HEK293 (cell line): ENCODE results near the gene ZFYVE28.
A peak's percentile ranks its signal among the peaks of the same experiment; 100 is the strongest.

Source experiments
- CTCF ChIA-PET: fragments of 350-600 bp; formaldehyde crosslinking; extraction: SDS; loops from one replicate; lab custom pipeline; 2021; ENCODE audit warnings: antibody characterized with exemption; lab: Yijun Ruan, JAX
- POLR2A ChIA-PET: fragments of 300-600 bp; formaldehyde crosslinking; extraction: SDS; loops from one replicate; lab custom pipeline; 2020; ENCODE audit warnings: antibody characterized with exemption, inconsistent platforms; lab: Yijun Ruan, JAX
- H3K27ac ChIP-seq: fragments of 200-500 bp; sonication (Bioruptor generic); 2 replicates; pipeline ENCODE4 v1.5.1; 2014; ENCODE audit warnings: low read depth, low read length, control low read depth, inconsistent platforms; ENCODE audit errors: extremely low read depth
- H3K36me3 ChIP-seq, 2 experiments: fragments of 200-500 bp in 1 of 2; sonication (Bioruptor generic) in 1 of 2; 1 replicate in 1 of 2; 2 replicates in 1 of 2; pipeline ENCODE4 v1.5.1; 2014 to 2017; ENCODE audit warnings: inconsistent platforms in 2 of 2, low read length in 2 of 2; ENCODE audit not compliant: control insufficient read depth in 2 of 2, insufficient read depth in 1 of 2
- H3K4me1 ChIP-seq: fragments of 200-500 bp; sonication (Bioruptor generic); 2 replicates; pipeline ENCODE4 v1.5.1; 2014; ENCODE audit warnings: mild to moderate bottlenecking, low read length, inconsistent platforms; ENCODE audit not compliant: control insufficient read depth, insufficient read depth
- H3K4me3 ChIP-seq: 2 replicates; pipeline ENCODE4 v1.5.1; 2011; ENCODE audit warnings: low read depth, mild to moderate bottlenecking, control low read depth, low read length, moderate library complexity
- H3K9me3 ChIP-seq: fragments of 200-500 bp; sonication (Bioruptor generic); 2 replicates; pipeline ENCODE4 v1.5.1; 2014; ENCODE audit warnings: low read depth, low read length, inconsistent platforms; ENCODE audit not compliant: control insufficient read depth, insufficient read depth
- GLI4 ChIP-seq: fragments of 450-650 bp; formaldehyde crosslinking; IDR thresholded peaks from 2 replicates; pipeline ENCODE4 v1.5.1; 2016; ENCODE audit warnings: missing biosample characterization, missing genetic modification characterization
- GLIS1 ChIP-seq: fragments of 450-650 bp; formaldehyde crosslinking; IDR thresholded peaks from 2 replicates; pipeline ENCODE4 v1.5.1; 2016; ENCODE audit warnings: missing biosample characterization, missing genetic modification characterization
- KLF16 ChIP-seq: fragments of 450-650 bp; formaldehyde crosslinking; IDR thresholded peaks from 2 replicates; pipeline ENCODE4 v1.5.1; 2017; ENCODE audit warnings: missing biosample characterization, missing genetic modification characterization
- OSR2 ChIP-seq: fragments of 450-650 bp; formaldehyde crosslinking; IDR thresholded peaks from 2 replicates; pipeline ENCODE4 v1.5.1; 2016; ENCODE audit warnings: missing biosample characterization, missing genetic modification characterization
- RBAK ChIP-seq: fragments of 450-650 bp; formaldehyde crosslinking; IDR thresholded peaks from 2 replicates; pipeline ENCODE4 v1.5.1; 2016; ENCODE audit warnings: missing biosample characterization, missing genetic modification characterization
- ZFHX2 ChIP-seq: fragments of 450-650 bp; formaldehyde crosslinking; conservative IDR thresholded peaks from 2 replicates; pipeline ENCODE4 v1.5.1; 2016; ENCODE audit warnings: missing biosample characterization, missing genetic modification characterization
- ZIC2 ChIP-seq: fragments of 450-650 bp; formaldehyde crosslinking; IDR thresholded peaks from 2 replicates; pipeline ENCODE4 v1.5.1; 2016; ENCODE audit warnings: missing biosample characterization, missing genetic modification characterization
- ZNF10 ChIP-seq: fragments of 450-650 bp; formaldehyde crosslinking; IDR thresholded peaks from 2 replicates; pipeline ENCODE4 v1.5.1; 2017; ENCODE audit warnings: missing biosample characterization, missing genetic modification characterization
- ZNF114 ChIP-seq: fragments of 450-650 bp; formaldehyde crosslinking; IDR thresholded peaks from 2 replicates; pipeline ENCODE4 v1.5.0; 2017; ENCODE audit warnings: missing biosample characterization, missing genetic modification characterization
- ZNF157 ChIP-seq: fragments of 450-650 bp; formaldehyde crosslinking; IDR thresholded peaks from 2 replicates; pipeline ENCODE4 v1.5.1; 2016; ENCODE audit warnings: missing biosample characterization, missing genetic modification characterization
- ZNF174 ChIP-seq: fragments of 450-650 bp; formaldehyde crosslinking; IDR thresholded peaks from 2 replicates; pipeline ENCODE4 v1.5.0; 2017; ENCODE audit warnings: missing biosample characterization, mild to moderate bottlenecking, missing genetic modification characterization
- ZNF223 ChIP-seq: fragments of 450-650 bp; formaldehyde crosslinking; IDR thresholded peaks from 2 replicates; pipeline ENCODE4 v1.5.1; 2016; ENCODE audit warnings: missing biosample characterization, missing genetic modification characterization
- ZNF335 ChIP-seq: fragments of 450-650 bp; formaldehyde crosslinking; conservative IDR thresholded peaks from 2 replicates; pipeline ENCODE4 v1.5.1; 2016; ENCODE audit warnings: missing biosample characterization, missing genetic modification characterization
- ZNF837 ChIP-seq: fragments of 450-650 bp; formaldehyde crosslinking; IDR thresholded peaks from 2 replicates; pipeline ENCODE4 v1.5.1; 2016; ENCODE audit warnings: missing biosample characterization, missing genetic modification characterization
- TF ChIP-seq, protein P1 (sequence below): fragments of 450-650 bp; formaldehyde crosslinking; IDR thresholded peaks from 2 replicates; pipeline ENCODE4 v1.5.1; 2016; ENCODE audit warnings: missing biosample characterization, missing genetic modification characterization
- TF ChIP-seq, protein P2 (sequence below): fragments of 450-650 bp; formaldehyde crosslinking; conservative IDR thresholded peaks from 2 replicates; pipeline ENCODE4 v1.5.1; 2016; ENCODE audit warnings: low read depth, missing biosample characterization, missing genetic modification characterization
- TF ChIP-seq, protein P3 (sequence below): fragments of 450-650 bp; formaldehyde crosslinking; IDR thresholded peaks from 2 replicates; pipeline ENCODE4 v1.5.1; 2016; ENCODE audit warnings: missing biosample characterization, missing genetic modification characterization
- TF ChIP-seq, protein P4 (sequence below): fragments of 450-650 bp; formaldehyde crosslinking; IDR thresholded peaks from 2 replicates; pipeline ENCODE4 v1.5.1; 2016; ENCODE audit warnings: missing biosample characterization, missing genetic modification characterization, low read depth

Gene ZFYVE28

DNA sequence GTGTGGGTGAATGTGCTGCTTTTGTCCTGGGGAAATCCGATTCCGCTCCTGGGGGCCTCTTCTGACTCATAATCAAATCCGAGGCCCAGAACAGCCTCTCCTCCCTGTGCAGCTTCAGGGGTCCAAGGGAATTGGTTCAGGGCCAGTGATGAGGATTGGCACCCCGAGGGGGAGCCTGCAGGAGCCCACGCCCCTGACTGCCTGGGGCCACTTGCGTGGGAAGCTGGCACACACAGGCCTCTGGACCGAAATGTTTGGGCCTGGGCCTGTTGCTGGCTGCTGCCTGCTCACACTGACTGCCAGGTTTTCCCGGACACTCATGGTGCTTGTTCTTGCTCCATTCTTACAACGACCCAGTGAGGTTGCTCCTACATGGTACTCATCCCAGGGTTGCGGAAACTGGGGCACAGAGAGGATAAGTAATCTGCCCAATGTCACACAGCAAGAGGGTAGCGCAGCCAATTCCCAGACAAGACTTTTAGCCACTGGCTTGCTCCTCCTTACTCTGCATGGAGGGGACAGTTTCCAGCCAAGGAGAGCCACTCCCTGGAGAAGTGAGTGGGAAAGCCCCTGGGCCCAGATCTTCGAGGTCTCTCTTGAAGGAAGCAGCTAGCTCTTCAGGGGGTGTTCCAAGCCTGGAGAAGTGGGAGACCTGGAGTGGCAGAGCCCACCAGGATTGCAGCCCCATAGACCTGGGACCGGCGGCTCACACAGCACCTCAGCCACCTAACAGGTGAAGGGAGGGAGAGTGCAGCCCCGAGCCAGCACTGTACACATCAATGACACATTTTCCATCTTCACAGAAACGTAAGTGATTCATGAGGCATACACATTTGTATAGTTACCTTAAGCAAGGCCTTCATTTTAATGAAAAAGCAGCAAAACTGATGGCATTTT is 20.6 kb upstream of the ZFYVE28 start:
- no peaks in the 10 kb centered on the region for H3K9me3 ChIP-seq
- POLR2A ChIA-PET: no interaction called here
- TF ChIP-seq ZFHX2 (tag by site-specific recombination) (peak; percentile 35; the same call in 1 of the 2 replicates), GLIS1 (tag by site-specific recombination) (peak; percentile 64), RBAK (no peak), ZNF174 (tag by site-specific recombination) (no peak), ZNF837 (tag by site-specific recombination) (no peak), ZNF157 (tag by site-specific recombination) (no peak), GLI4 (tag by site-specific recombination) (no peak), ZNF335 (tag by site-specific recombination) (peak; percentile 39; the same call in 1 of the 2 replicates), ZIC2 (tag by site-specific recombination) (peak; percentile 87), ZNF223 (tag by site-specific recombination) (0 out of 2 replicates have a peak, but pooled peaks have one; percentile 64), ZNF10 (tag by site-specific recombination) (0 out of 2 replicates have a peak, but pooled peaks have one; percentile 29), KLF16 (tag by site-specific recombination) (no peak), OSR2 (tag by site-specific recombination) (no peak), ZNF114 (tag by site-specific recombination) (no peak)
- TF ChIP-seq, protein P1, sequence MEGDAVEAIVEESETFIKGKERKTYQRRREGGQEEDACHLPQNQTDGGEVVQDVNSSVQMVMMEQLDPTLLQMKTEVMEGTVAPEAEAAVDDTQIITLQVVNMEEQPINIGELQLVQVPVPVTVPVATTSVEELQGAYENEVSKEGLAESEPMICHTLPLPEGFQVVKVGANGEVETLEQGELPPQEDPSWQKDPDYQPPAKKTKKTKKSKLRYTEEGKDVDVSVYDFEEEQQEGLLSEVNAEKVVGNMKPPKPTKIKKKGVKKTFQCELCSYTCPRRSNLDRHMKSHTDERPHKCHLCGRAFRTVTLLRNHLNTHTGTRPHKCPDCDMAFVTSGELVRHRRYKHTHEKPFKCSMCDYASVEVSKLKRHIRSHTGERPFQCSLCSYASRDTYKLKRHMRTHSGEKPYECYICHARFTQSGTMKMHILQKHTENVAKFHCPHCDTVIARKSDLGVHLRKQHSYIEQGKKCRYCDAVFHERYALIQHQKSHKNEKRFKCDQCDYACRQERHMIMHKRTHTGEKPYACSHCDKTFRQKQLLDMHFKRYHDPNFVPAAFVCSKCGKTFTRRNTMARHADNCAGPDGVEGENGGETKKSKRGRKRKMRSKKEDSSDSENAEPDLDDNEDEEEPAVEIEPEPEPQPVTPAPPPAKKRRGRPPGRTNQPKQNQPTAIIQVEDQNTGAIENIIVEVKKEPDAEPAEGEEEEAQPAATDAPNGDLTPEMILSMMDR (tag by site-specific recombination): no peak
- TF ChIP-seq, protein P2, sequence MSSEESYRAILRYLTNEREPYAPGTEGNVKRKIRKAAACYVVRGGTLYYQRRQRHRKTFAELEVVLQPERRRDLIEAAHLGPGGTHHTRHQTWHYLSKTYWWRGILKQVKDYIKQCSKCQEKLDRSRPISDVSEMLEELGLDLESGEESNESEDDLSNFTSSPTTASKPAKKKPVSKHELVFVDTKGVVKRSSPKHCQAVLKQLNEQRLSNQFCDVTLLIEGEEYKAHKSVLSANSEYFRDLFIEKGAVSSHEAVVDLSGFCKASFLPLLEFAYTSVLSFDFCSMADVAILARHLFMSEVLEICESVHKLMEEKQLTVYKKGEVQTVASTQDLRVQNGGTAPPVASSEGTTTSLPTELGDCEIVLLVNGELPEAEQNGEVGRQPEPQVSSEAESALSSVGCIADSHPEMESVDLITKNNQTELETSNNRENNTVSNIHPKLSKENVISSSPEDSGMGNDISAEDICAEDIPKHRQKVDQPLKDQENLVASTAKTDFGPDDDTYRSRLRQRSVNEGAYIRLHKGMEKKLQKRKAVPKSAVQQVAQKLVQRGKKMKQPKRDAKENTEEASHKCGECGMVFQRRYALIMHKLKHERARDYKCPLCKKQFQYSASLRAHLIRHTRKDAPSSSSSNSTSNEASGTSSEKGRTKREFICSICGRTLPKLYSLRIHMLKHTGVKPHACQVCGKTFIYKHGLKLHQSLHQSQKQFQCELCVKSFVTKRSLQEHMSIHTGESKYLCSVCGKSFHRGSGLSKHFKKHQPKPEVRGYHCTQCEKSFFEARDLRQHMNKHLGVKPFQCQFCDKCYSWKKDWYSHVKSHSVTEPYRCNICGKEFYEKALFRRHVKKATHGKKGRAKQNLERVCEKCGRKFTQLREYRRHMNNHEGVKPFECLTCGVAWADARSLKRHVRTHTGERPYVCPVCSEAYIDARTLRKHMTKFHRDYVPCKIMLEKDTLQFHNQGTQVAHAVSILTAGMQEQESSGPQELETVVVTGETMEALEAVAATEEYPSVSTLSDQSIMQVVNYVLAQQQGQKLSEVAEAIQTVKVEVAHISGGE (tag by site-specific recombination): no peak
- TF ChIP-seq, protein P3, sequence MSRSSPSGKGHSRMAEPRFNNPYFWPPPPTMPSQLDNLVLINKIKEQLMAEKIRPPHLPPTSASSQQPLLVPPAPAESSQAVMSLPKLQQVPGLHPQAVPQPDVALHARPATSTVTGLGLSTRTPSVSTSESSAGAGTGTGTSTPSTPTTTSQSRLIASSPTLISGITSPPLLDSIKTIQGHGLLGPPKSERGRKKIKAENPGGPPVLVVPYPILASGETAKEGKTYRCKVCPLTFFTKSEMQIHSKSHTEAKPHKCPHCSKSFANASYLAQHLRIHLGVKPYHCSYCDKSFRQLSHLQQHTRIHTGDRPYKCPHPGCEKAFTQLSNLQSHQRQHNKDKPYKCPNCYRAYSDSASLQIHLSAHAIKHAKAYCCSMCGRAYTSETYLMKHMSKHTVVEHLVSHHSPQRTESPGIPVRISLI (tag by site-specific recombination): no peak
- TF ChIP-seq, protein P4, sequence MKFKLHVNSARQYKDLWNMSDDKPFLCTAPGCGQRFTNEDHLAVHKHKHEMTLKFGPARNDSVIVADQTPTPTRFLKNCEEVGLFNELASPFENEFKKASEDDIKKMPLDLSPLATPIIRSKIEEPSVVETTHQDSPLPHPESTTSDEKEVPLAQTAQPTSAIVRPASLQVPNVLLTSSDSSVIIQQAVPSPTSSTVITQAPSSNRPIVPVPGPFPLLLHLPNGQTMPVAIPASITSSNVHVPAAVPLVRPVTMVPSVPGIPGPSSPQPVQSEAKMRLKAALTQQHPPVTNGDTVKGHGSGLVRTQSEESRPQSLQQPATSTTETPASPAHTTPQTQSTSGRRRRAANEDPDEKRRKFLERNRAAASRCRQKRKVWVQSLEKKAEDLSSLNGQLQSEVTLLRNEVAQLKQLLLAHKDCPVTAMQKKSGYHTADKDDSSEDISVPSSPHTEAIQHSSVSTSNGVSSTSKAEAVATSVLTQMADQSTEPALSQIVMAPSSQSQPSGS: no peak
- H3K36me3 ChIP-seq: no peaks in the 10 kb centered on the region
- no peak overlapping the region for H3K4me3 ChIP-seq
- no peaks in the 10 kb centered on the region for H3K4me1 ChIP-seq
- no peak overlapping the region for H3K27ac ChIP-seq
- CTCF ChIA-PET: interaction anchor here (0.7 kb wide), 1 partner anchor 215 kb away, joined by 3 read pairs; no protein-coding TSS in a partner anchor
